IPS-NIHi7 (cell line): ENCODE data around the gene USP21.
A peak's percentile ranks its signal among the peaks of the same experiment; 100 is the strongest.

ENCODE experiments used
- DNase-seq: peaks from one replicate; pipeline ENCODE4 v3.0.0; 2012; ENCODE audit warnings: mixed read lengths; ENCODE audit errors: extremely low spot score

Gene USP21

DNA sequence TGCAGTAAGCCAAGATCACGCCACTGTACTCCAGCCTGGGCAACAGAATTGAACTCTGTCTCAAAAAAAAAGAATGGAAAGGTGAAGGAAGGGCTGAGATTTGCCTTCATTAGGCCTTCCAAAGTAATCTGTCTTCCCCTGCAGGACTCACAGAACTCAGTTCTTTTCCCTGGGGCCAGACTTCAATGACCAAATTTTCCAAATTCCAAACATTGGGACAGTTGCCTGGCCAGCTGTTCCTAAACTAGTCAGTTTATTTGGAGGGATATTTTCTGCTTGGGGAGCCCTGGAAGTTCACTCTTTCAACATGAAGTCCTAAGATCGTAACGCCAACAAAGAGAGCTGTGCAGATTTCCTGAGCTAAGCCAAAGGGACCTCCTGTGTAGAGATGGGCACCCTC, 21.4 kb upstream of the USP21 start:
- no peak for DNase-seq

DNA sequence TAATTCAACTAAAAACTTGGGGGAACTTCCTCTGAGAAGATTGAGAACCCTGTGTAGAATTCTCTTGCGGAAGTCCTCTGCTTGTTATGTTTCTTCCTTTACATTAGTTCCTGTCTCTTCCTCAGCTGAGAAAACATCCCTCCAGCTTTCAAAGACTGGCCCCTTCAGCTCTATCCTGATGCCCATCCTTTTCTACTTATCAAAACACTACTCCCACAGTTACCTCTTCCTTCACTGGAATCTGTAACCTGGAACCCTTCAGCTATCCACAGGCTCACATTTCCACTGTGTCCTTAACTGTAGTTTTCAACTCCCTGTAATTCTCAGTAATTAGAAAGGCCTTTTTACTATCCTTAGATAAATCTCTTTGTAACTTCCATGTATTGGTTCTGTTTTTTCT, 20.9 kb upstream of the USP21 start:
- DNase-seq = no peak

DNA sequence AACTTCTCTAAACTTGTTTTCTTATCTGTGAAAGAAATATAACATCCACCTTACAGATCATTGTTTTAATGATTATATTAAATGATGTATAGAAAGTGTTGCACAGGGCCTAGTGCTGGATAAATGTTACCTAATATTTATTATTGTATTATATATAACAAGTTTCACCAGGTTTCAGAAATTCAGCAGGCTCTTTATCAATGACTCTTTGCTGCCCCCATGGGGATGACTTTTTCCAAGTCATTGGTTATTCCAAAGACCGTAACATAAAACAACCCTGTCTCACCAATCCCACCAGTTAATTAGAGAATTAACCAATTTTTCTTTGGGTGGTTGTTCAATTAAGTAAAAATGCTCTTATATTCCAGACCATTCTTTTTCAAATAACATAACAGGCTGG, 19.5 kb upstream of the USP21 start:
- peak; percentile 46 for DNase-seq

DNA sequence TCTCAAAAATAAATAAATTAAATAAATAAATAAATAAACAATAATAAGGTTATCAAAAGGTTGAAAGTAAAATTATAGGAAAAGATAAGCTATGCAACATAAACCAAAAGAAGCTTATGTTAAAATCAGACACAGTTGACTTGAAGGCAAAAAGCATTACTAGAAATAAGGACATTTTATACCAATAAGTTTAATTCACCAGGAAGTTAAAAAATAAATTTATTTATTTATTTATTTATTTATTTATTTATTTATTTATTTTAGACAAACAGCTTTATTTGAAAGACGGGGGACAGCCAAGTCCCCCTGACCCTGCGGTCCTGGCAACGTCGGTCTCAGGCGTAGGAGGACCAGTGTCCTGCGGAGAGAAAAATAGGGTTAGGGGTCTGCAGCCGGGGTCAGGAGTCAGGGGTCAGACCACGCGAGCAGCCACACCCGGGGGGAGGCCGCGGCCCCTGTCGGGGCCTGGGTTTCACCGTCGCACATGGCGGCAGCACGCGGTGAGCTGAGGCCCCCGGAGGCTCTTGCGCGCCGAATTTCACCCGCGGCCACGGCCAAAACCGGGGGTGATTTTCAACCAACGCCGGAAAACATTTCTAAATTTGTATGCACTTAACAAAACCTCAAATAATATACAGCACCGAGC, 18.4 kb upstream of the USP21 start:
- DNase-seq = no peak

DNA sequence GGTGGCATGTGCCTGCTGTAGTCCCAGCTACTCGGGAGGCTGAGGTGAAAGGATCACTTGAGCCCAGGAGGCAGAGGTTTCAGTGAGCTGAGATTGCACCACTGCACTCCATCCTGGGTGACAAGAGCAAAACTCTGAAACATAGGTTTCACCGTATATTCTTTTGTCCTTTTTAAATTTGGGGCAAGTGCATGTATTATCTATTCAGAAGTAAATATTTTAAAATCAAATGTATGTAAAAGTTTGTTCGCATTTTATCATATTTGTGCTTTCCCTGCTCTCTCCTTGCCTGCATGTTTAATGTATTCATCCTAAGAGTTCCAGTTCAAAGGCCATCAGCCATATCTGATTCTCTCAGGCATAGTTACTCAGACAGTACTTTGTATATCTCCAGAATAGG, 13.5 kb upstream of the USP21 start:
- DNase-seq = no peak

DNA sequence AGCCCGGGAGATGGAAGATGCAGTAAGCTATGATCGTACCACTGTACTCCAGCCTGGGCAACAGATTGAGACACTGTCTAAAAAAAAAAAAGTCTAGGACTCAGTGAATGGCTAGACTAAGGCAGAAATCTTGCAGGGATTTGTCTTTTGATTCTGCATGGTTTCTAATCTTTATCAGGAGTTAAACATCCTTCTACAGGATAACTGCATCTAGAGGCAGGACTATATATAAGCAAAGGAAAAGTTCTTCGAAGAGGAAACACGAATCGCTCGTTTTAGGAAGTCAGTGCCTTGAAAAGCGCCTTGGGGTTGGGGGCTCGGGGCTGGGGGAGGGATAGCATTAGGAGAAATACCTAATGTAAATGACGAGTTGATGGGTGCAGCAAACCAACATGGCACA, 6.1 kb upstream of the USP21 start:
- no peak for DNase-seq

DNA sequence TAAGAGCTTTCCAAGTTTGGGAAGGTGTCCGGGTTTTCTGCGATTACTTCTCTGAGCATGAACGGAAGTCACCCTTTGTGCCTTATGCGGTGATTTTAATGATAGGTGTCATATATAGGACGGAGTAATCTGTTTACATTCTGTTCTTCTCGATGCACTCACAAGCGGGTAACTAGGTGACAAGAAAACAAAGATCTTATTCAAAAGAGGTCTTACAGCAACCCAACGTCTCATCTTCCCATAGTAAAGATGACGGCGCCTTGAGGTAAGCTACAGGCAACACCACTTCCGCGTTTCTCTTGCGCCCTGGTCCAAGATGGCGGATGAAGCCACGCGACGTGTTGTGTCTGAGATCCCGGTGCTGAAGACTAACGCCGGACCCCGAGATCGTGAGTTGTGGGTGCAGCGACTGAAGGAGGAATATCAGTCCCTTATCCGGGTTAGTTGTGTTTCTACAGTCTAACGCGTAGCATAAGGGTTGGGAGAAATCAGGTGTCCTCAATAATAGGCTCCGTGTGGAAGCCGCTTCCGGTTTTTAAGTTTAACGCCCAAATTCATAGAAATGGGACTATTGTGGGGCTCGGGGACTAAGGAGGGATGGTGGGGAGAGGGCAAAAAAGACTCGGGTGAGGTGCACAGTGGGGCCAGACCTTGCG, 5.5 kb upstream of the USP21 start, which contains the start of gene UFC1:
TSS of gene UFC1 (plus strand) at position 297 of the 656 bp plus-strand sequence. CDS start at position 317, 20 bp downstream.
- peak; percentile 79 for DNase-seq

DNA sequence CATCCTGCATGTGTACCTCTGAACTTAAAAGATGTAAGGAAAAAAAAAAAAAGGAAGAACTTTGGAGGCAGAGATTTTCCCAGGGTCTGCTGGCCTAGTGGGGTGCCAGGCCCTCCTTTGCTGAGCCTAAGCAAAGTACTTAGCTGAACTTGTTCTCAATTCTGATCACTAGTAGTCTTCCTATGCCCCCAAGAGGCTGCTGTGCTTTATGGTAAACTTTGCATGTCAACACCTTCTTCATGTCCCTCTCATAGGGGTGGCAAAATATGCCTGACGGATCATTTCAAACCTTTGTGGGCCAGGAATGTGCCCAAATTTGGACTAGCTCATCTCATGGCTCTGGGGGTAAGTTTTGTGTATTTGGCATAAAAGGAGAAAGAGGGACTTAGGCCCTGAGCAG, 1.4 kb upstream of the USP21 start:
- no peak for DNase-seq

DNA sequence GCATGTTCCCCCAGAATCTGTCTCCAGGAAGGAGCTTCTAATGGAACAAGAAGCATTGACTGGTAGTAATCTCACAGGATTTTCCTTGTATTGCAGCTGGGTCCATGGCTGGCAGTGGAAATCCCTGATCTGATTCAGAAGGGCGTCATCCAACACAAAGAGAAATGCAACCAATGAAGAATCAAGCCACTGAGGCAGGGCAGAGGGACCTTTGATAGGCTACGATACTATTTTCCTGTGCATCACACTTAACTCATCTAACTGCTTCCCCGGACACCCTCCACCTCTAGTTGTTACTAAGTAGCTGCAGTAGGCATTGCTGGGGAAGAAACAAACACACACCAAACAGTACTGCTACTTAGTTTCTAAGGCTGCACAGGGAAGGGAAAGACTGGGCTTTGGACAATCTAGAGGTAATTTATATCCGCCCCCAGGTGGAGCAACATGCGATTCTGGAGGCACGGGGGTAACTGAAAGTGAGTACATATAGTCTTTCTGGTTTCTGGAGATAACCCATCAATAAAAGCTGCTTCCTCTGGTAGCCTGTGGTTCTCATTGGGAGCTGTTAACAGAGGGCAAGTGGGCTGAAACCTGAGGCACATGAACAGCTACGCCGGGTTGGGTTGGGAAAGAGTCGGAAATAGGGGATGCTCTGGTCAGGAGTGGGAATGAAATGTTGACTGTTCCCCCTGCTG, 837 bp upstream of the USP21 start:
- no peak for DNase-seq

DNA sequence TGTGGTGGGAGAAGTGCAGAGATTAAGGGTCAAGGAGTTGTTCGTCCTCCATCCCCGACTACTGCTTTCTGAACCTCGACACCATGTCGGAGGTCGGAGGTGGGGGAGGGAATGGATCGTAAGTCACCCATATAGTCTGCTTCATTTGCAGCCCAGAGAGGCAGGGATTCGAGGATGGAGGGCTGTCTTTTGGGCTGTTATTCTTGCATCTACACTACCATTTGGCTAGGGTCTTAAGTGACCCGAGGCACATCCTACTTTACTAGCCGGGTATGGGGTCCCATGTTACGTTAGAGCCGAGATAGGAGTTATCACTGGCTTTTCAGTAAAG, 578 bp downstream of the USP21 start:
- no peak for DNase-seq

DNA sequence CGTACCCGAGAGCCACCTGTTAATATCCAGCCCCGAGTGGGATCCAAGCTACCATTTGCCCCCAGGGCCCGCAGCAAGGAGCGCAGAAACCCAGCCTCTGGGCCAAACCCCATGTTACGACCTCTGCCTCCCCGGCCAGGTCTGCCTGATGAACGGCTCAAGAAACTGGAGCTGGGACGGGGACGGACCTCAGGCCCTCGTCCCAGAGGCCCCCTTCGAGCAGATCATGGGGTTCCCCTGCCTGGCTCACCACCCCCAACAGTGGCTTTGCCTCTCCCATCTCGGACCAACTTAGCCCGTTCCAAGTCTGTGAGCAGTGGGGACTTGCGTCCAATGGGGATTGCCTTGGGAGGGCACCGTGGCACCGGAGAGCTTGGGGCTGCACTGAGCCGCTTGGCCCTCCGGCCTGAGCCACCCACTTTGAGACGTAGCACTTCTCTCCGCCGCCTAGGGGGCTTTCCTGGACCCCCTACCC, 1.4 kb downstream of the USP21 start:
- DNase-seq = no peak

DNA sequence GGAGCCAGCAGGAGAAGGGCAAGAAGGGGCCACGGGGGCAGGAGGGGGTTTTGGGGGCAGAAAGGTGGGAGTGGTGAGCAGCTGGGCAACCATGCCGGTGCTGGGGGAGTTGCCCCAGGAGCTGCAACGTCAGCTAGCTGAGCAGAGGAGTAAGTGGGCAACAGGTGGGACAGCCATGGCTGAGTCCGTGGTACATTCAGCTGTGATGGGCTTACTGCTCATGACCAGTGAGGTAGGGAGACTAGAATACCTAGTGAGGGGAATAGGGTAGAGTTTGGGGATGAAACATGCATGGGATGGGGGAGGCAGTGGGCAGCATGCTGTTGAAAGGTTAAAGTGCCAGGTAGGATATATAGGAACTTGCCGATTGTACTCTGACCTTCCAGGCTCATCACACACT, 2.4 kb downstream of the USP21 start:
- DNase-seq = no peak

DNA sequence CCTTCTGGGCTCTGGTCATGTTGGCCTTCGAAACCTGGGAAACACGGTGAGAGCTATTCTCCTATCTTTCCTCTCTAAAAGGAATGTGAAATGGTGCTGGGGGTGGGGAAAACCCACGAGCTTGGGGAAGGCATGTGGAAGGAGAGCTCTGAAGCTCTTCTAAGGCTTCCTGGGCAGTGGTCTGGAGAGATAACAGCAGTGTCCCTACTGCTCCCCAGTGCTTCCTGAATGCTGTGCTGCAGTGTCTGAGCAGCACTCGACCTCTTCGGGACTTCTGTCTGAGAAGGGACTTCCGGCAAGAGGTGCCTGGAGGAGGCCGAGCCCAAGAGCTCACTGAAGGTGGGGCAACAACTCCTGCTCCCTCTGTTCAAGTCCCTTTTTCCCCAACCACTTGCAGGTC, 2.8 kb downstream of the USP21 start:
- no peak for DNase-seq

DNA sequence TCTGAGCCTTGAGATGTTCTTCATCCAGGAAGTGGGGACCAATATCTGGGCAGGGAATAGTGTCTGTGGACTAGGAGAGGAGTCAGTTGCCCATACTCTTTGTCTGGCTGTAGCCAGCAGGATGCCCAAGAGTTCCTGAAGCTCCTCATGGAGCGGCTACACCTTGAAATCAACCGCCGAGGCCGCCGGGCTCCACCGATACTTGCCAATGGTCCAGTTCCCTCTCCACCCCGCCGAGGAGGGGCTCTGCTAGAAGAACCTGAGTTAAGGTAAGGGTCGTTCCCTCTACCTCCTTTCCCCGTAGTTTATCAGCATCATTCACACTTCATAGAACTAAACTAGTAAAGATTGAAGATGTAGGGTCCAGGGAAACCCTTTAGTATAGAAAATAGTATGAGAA, 3.5 kb downstream of the USP21 start:
- no peak for DNase-seq

DNA sequence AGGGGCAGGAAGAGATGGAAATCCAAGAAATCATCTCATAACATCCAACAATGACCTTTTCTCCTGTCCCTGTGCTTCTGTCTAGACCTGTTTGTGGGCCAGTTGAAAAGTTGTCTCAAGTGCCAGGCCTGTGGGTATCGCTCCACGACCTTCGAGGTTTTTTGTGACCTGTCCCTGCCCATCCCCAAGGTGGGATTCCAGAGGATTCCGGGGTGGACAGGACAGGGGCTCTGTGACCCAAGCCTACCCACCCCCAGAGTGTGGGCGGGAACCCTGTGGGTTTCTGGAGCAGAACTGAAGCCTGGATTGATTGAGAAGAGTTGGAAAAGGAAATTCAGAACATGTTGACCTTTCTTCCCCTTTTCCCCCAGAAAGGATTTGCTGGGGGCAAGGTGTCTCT, 4.5 kb downstream of the USP21 start:
- DNase-seq = no peak

DNA sequence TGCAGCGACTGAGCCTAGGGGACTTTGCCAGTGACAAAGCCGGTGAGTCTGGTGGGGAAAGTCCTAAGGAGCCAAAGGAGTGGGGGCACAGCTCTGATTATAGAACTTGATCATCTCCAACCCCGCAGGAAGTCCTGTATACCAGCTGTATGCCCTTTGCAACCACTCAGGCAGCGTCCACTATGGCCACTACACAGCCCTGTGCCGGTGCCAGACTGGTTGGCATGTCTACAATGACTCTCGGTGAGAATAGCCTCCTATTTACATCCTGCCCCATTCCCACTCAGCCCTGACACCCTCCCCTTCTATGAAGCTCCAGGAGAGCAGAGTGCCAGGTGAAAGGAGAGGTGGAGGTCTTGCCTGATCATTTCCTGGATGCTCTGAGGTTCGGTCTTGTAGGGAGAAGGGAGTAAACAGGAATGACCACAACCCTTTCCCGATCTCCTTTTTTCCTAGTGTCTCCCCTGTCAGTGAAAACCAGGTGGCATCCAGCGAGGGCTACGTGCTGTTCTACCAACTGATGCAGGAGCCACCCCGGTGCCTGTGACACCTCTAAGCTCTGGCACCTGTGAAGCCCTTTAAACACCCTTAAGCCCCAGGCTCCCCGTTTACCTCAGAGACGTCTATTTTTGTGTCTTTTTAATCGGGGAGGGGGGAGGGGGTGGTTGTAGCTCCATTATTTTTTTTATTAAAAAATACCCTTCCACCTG, 5.8 kb downstream of the USP21 start:
- no peak for DNase-seq

DNA sequence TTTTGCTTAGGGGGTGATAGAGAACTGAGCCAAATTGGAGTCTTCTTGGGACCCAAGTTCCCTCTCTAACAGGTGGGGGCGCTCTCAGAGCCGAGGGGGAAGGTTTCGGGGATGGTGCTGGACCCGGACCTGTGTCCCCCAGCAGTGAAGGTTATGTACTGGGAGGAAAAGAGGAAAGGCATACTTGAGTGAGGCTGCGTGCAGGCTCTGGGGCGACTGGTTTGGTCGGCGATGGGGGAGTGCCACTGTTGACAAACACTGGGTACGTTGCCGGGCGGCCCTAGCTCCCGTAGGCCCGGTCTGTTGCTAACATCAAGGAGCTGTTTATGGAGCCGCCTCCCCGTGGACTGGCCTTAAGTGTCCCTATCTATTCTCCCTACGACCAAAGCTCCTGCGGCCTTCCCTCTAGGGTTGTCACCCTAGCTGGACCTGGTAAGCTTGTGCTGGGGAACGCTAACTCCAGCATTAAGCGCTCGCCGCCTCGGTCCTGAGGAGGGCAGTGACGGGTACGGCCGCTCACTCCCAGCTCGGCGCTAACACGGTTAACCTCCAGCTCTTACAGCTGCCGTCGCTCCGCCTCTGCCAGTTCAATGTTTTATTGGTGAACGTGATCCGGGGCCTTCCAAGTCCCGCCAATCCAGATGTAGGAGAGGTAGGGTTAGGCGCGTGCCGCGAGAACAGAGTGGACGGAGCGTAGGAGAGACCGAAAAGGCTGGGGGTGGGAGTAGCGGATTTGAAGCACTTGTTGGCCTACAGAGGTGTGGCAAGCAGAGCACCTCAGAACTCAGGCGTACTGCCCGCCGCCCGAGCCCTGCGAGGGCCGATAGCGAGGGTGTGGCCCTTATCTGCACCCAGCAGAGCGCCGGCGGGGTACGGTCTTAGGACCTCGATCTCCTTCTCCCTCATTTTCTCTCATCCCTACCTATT, 6.7 kb downstream of the USP21 start, which contains the start of gene PPOX:
TSS of gene PPOX (plus strand) at position 685 of the 927 bp plus-strand sequence. CDS start 422 bp downstream, outside the sequence.
- DNase-seq = peak; percentile 93

DNA sequence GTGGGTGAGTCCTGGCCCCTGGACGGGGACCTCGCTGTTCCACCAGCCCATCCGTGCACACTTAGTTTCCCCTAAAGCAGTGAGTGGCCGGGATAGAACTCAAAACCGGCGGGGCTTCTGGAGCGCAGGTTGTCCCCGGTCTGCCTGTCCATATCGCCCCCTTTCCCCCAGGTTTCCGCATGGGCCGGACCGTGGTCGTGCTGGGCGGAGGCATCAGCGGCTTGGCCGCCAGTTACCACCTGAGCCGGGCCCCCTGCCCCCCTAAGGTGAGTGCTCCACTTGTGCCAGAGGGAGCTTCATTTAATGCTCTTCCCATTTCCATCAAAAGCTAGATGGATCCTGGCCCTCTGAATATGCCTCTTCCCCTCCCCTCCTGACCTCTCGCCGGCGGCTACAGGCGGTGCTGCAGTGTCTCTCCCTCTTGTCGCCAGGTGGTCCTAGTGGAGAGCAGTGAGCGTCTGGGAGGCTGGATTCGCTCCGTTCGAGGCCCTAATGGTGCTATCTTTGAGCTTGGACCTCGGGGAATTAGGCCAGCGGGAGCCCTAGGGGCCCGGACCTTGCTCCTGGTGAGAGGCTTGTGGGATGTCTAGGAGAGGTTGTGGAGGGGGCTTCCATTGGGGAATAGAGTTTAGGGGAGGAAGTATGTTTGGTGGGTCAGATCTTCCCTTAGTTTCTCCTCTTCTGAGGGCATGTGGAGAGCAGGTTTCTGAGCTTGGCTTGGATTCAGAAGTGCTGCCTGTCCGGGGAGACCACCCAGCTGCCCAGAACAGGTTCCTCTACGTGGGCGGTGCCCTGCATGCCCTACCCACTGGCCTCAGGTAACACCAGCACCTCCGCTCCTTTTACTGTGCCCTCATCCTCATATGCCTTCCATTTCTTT, 7.6 kb downstream of the USP21 start:
- DNase-seq = peak; percentile 35

DNA sequence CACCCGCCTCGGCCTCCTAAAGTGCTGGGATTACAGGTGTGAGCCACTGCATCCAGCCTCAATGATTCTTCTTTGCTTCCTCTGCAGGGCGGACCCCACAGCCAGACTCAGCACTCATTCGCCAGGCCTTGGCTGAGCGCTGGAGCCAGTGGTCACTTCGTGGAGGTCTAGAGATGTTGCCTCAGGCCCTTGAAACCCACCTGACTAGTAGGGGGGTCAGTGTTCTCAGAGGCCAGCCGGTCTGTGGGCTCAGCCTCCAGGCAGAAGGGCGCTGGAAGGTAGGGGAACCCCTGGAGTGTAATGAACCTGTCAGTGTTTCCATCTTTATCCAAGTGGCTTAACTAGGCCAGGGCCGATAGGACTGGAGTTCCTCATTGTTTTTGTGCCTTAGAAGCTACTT, 9.6 kb downstream of the USP21 start:
- DNase-seq = no peak

DNA sequence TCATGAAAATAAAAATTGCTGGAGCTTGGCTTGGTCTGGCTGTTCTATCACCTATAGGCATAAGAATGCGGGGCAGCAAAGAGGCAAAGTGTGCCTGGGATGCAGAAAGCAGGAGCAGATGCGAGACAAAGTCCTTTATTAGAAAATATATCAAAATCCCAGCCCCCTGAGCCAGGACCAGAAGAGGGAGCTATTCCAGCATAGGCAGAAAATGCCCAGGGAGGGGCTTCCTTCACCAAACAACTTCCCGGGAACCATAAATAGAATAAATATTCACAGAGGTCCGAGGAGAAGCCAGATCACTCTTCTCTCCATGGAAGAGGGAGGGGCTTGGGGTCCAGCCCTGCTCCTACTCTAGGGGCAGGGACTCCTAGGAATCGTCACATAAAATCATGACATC, 11.9 kb downstream of the USP21 start:
- no peak for DNase-seq
